ENCODE measurements around the gene TMEM51.

Gene TMEM51

GRCh38 chr1:15124362-15125100 is 29.0 kb upstream of the TMEM51 start:
- no peaks in the 10 kb centered on the region for H3K4me1 ChIP-seq
- no peaks in the 10 kb centered on the region for H3K9me3 ChIP-seq (ENCODE audit: control insufficient read depth, low read length)
- no peaks in the 10 kb centered on the region for H3K36me3 ChIP-seq (ENCODE audit: control insufficient read depth, insufficient read depth, low read length)
- no peaks in the 10 kb centered on the region for H3K79me2 ChIP-seq
- no peak for TF ChIP-seq CTCF (IDR thresholded peaks at IDR 0.05)
- no peaks in the 10 kb centered on the region for H3K27me3 ChIP-seq (ENCODE audit: control insufficient read depth, insufficient read depth, low read length)
- no peak overlapping the region for H2AFZ ChIP-seq
- H3K4me2 ChIP-seq (ENCODE audit: low read length) = no peak overlapping the region
- H3K27ac ChIP-seq = no peak overlapping the region
- no peak overlapping the region for H3K9ac ChIP-seq
- no peak overlapping the region for H3K4me3 ChIP-seq (ENCODE audit: low read depth, low read length)

- H2AFZ ChIP-seq = no peak overlapping the region
- H3K36me3 ChIP-seq (ENCODE audit: control insufficient read depth, insufficient read depth, low read length) = no peaks in the 10 kb centered on the region
- no peak overlapping the region for H3K4me3 ChIP-seq (ENCODE audit: low read depth, low read length)
- no peaks in the 10 kb centered on the region for H3K4me1 ChIP-seq
- no peaks in the 10 kb centered on the region for H3K9me3 ChIP-seq (ENCODE audit: control insufficient read depth, low read length)
- TF ChIP-seq CTCF (IDR thresholded peaks at IDR 0.05) = no peak
- H3K27me3 ChIP-seq (ENCODE audit: control insufficient read depth, insufficient read depth, low read length) = no peaks in the 10 kb centered on the region
- no peak overlapping the region for H3K4me2 ChIP-seq (ENCODE audit: low read length)
- H3K9ac ChIP-seq = no peak overlapping the region
- no peaks in the 10 kb centered on the region for H3K79me2 ChIP-seq
- H3K27ac ChIP-seq = no peak overlapping the region
Observed at GRCh38 chr1:15125101-15125745, 28.3 kb upstream of the TMEM51 start.

GRCh38 chr1:15128077-15128476 is 25.5 kb upstream of the TMEM51 start:
- TF ChIP-seq CTCF (IDR thresholded peaks at IDR 0.05) = no peak
- Histone ChIP-seq H3K27me3 (ENCODE audit: control insufficient read depth, insufficient read depth, low read length) (no peaks in the 10 kb centered on the region), H3K27ac (no peak overlapping the region), H3K4me1 (no peaks in the 10 kb centered on the region), H3K9me3 (ENCODE audit: control insufficient read depth, low read length) (no peaks in the 10 kb centered on the region), H3K4me3 (ENCODE audit: low read depth, low read length) (no peak overlapping the region), H3K9ac (no peak overlapping the region), H3K36me3 (ENCODE audit: control insufficient read depth, insufficient read depth, low read length) (no peaks in the 10 kb centered on the region), H2AFZ (no peak overlapping the region), H3K4me2 (ENCODE audit: low read length) (no peak overlapping the region), H3K79me2 (no peaks in the 10 kb centered on the region)

GRCh38 chr1:15128520-15129313 is 24.8 kb upstream of the TMEM51 start:
- no peaks in the 10 kb centered on the region for H3K4me1 ChIP-seq
- TF ChIP-seq CTCF (IDR thresholded peaks at IDR 0.05) = peak; percentile 76
- H3K27ac ChIP-seq = no peak overlapping the region
- no peaks in the 10 kb centered on the region for H3K79me2 ChIP-seq
- no peak overlapping the region for H3K4me3 ChIP-seq (ENCODE audit: low read depth, low read length)
- no peak overlapping the region for H3K4me2 ChIP-seq (ENCODE audit: low read length)
- H3K36me3 ChIP-seq (ENCODE audit: control insufficient read depth, insufficient read depth, low read length) = no peaks in the 10 kb centered on the region
- H2AFZ ChIP-seq = no peak overlapping the region
- H3K9ac ChIP-seq = no peak overlapping the region
- H3K9me3 ChIP-seq (ENCODE audit: control insufficient read depth, low read length) = no peaks in the 10 kb centered on the region
- H3K27me3 ChIP-seq (ENCODE audit: control insufficient read depth, insufficient read depth, low read length) = no peaks in the 10 kb centered on the region

All from parathyroid adenoma (tissue), 2 donors.